Measurements from ENCODE around the gene CDH6. TPM values are rescaled to one million over a fixed set of nuclear protein-coding genes. Genes with fewer than 3 reads are reported as not detected.

CDH6 gene
- total and polyA plus RNA-seq, 2 of the 13 experiments (the other 11 are each of a cell fraction or from before 2014, with no cell fraction given) = not detected

DNA sequence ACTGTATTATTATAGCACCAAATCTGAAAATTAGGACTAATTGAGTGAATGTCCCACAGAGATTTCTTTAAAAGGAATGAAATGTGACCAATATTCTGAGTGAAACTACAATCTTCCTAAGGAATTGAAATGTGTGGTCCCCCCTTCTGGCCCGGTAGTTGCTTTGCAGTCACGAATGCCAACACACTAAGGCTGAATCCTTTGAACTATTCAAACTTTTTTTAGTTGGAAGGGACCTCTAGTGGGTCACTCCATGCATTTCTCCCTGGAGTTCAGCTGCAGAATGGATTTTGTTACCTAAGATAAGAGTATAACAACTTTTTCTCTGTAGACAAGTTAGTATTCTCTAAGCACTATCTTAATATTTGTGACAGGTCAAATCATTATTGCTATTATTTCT lies 2.8 kb downstream of the CDH6 start:
- DNase-seq (ENCODE audit: low spot score) = peak; percentile 9
- Histone ChIP-seq H3K27ac (ENCODE audit: extremely low read length, insufficient read depth, low read length) (no peak overlapping the region), H4K20me1 (ENCODE audit: insufficient read depth, low read length) (no peaks in the 10 kb centered on the region), H3K9me3 (ENCODE audit: low read length) (no peaks in the 10 kb centered on the region), H3K4me2 (ENCODE audit: low read depth, low read length) (no peak overlapping the region), H3K4me3 (replicated peaks in 1 of 3; ENCODE audit: insufficient read depth in 1 of 3, low read depth in 2 of 3, low read length in 3 of 3) (no peak overlapping the region), H3K36me3 (replicated peaks in 1 of 2; ENCODE audit: control insufficient read depth in 1 of 2, insufficient read depth in 2 of 2, low read length in 2 of 2) (no peaks in the 10 kb centered on the region), H2AFZ (ENCODE audit: low read length) (no peak overlapping the region), H3K27me3 (ENCODE audit: control insufficient read depth in 1 of 2, insufficient read depth in 2 of 2, low read length in 2 of 2) (peaks cover 4 to 32% of the 10 kb centered on the region in 2 experiments), H3K9ac (ENCODE audit: insufficient read depth, low read depth, low read length) (no peak overlapping the region), H3K4me1 (ENCODE audit: insufficient read depth, low read length) (no peaks in the 10 kb centered on the region), H3K79me2 (ENCODE audit: insufficient read depth, low read length) (no peaks in the 10 kb centered on the region)
- ChIA-PET CTCF (ENCODE audit: low intra/inter-chr PET ratio, low total read pairs) (no interaction called here), POLR2A (no interaction called here)
- peak; percentile 76 for ATAC-seq
- 15% methylated on average over 2 of the region's 2 CpGs for WGBS (ENCODE audit: low lambda C conversion rate)
- TF ChIP-seq STAG1 (CRISPR knock-in tag; IDR thresholded peaks at IDR 0.05) (peak; percentile 22; the same call in 1 of the 2 replicates), ZNF451 (CRISPR knock-in tag; IDR thresholded peaks at IDR 0.05) (no peak), IRF2 (CRISPR knock-in tag; IDR thresholded peaks at IDR 0.05) (no peak)
- intact Hi-C loops (cut with micrococcal nuclease; ENCODE audit: unreplicated experiment) = no loop called here
- FAIRE-seq = peak; percentile 21
- no TSS peak for BruUV-seq (replicated peaks)
- in situ Hi-C loops (cut with HindIII; ENCODE audit: extremely low pct_ligation_motif_present, low pct_unique_long_range_greater_than_20kb) = no loop called here

DNA sequence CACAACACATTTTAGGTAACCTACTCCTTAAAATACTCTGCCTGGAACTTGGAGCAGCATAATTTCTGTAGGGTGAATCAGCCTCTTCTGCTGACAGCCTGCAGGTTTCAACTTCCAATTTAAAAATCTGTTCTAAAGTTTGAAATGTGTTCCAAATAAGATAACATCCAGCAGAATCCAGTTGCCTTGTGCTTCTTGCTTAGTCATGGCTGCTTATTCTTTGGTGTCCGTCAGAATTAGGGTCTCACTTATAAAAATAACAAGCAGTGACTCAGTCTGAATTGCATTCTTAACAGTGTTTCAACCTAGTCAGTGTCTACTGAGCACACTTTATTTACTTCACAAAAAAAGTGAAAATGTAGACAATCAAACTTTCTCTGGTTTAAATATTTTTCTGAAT lies 3.7 kb downstream of the CDH6 start:
- no TSS peak for BruUV-seq (replicated peaks)
- Histone ChIP-seq H3K27ac (ENCODE audit: extremely low read length, insufficient read depth, low read length) (no peak overlapping the region), H2AFZ (ENCODE audit: low read length) (no peak overlapping the region), H3K9me3 (ENCODE audit: low read length) (no peaks in the 10 kb centered on the region), H3K79me2 (ENCODE audit: insufficient read depth, low read length) (no peaks in the 10 kb centered on the region), H3K9ac (ENCODE audit: insufficient read depth, low read depth, low read length) (no peak overlapping the region), H3K36me3 (replicated peaks in 1 of 2; ENCODE audit: control insufficient read depth in 1 of 2, insufficient read depth in 2 of 2, low read length in 2 of 2) (no peaks in the 10 kb centered on the region), H3K4me2 (ENCODE audit: low read depth, low read length) (no peak overlapping the region), H3K4me1 (ENCODE audit: insufficient read depth, low read length) (no peaks in the 10 kb centered on the region), H3K27me3 (ENCODE audit: control insufficient read depth in 1 of 2, insufficient read depth in 2 of 2, low read length in 2 of 2) (peaks cover 4 to 32% of the 10 kb centered on the region in 2 experiments), H4K20me1 (ENCODE audit: insufficient read depth, low read length) (no peaks in the 10 kb centered on the region), H3K4me3 (replicated peaks in 1 of 3; ENCODE audit: insufficient read depth in 1 of 3, low read depth in 2 of 3, low read length in 3 of 3) (no peak overlapping the region)
- CTCF ChIA-PET (ENCODE audit: low intra/inter-chr PET ratio, low total read pairs) = no interaction called here
- DNase-seq (ENCODE audit: low spot score) = no peak
- intact Hi-C loops (cut with micrococcal nuclease; ENCODE audit: unreplicated experiment) (no loop called here), in situ Hi-C loops (cut with HindIII; ENCODE audit: extremely low pct_ligation_motif_present, low pct_unique_long_range_greater_than_20kb) (no loop called here)
- FAIRE-seq = no peak
- no peak for ATAC-seq
- 0% methylated on average over 1 of the region's 1 CpG for WGBS (ENCODE audit: low lambda C conversion rate)
- POLR2A ChIA-PET = no interaction called here
- TF ChIP-seq HOXA9 (CRISPR knock-in tag; IDR thresholded peaks at IDR 0.05; ENCODE audit: borderline replicate concordance) = no peak
- TF ChIP-seq, protein P1, sequence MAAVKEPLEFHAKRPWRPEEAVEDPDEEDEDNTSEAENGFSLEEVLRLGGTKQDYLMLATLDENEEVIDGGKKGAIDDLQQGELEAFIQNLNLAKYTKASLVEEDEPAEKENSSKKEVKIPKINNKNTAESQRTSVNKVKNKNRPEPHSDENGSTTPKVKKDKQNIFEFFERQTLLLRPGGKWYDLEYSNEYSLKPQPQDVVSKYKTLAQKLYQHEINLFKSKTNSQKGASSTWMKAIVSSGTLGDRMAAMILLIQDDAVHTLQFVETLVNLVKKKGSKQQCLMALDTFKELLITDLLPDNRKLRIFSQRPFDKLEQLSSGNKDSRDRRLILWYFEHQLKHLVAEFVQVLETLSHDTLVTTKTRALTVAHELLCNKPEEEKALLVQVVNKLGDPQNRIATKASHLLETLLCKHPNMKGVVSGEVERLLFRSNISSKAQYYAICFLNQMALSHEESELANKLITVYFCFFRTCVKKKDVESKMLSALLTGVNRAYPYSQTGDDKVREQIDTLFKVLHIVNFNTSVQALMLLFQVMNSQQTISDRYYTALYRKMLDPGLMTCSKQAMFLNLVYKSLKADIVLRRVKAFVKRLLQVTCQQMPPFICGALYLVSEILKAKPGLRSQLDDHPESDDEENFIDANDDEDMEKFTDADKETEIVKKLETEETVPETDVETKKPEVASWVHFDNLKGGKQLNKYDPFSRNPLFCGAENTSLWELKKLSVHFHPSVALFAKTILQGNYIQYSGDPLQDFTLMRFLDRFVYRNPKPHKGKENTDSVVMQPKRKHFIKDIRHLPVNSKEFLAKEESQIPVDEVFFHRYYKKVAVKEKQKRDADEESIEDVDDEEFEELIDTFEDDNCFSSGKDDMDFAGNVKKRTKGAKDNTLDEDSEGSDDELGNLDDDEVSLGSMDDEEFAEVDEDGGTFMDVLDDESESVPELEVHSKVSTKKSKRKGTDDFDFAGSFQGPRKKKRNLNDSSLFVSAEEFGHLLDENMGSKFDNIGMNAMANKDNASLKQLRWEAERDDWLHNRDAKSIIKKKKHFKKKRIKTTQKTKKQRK (IDR thresholded peaks at IDR 0.05; ENCODE audit: low read length) = no peak
- no peak for TF ChIP-seq TEAD2 (CRISPR knock-in tag; IDR thresholded peaks at IDR 0.05)
- no peak for TF ChIP-seq ZNF33B (CRISPR knock-in tag; IDR thresholded peaks at IDR 0.05)
- TF ChIP-seq, protein P2, sequence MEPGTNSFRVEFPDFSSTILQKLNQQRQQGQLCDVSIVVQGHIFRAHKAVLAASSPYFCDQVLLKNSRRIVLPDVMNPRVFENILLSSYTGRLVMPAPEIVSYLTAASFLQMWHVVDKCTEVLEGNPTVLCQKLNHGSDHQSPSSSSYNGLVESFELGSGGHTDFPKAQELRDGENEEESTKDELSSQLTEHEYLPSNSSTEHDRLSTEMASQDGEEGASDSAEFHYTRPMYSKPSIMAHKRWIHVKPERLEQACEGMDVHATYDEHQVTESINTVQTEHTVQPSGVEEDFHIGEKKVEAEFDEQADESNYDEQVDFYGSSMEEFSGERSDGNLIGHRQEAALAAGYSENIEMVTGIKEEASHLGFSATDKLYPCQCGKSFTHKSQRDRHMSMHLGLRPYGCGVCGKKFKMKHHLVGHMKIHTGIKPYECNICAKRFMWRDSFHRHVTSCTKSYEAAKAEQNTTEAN (CRISPR knock-in tag; conservative IDR thresholded peaks at IDR 0.05) = no peak
- no peak for TF ChIP-seq HMGA1 (CRISPR knock-in tag; conservative IDR thresholded peaks at IDR 0.05)
- no peak for TF ChIP-seq ZNF138 (CRISPR knock-in tag; IDR thresholded peaks at IDR 0.05; ENCODE audit: low read depth)
- TF ChIP-seq, protein P3, sequence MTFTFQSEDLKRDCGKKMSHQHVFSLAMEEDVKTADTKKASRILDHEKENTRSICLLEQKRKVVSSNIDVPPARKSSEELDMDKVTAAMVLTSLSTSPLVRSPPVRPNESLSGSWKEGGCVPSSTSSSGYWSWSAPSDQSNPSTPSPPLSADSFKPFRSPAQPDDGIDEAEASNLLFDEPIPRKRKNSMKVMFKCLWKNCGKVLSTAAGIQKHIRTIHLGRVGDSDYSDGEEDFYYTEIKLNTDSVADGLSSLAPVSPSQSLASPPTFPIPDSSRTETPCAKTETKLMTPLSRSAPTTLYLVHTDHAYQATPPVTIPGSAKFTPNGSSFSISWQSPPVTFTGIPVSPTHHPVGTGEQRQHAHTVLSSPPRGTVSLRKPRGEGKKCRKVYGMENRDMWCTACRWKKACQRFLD (CRISPR knock-in tag; IDR thresholded peaks at IDR 0.05; ENCODE audit: borderline replicate concordance) = no peak
- TF ChIP-seq ARNTL (CRISPR knock-in tag; IDR thresholded peaks at IDR 0.05) = no peak
- no peak for TF ChIP-seq BHLHE40 (IDR thresholded peaks at IDR 0.05; ENCODE audit: low read length)
- TF ChIP-seq ZFP1 (CRISPR knock-in tag; IDR thresholded peaks at IDR 0.05) = no peak
- no peak for TF ChIP-seq ZMYM2 (CRISPR knock-in tag; IDR thresholded peaks at IDR 0.05)
